ENCODE measurements around the gene AKAP11.

The AKAP11 gene

GRCh38 chr13:42275098-42275471, 3.1 kb downstream of the AKAP11 start:
- peak in 1 of 2 donors; percentile 14 for DNase-seq

DNA sequence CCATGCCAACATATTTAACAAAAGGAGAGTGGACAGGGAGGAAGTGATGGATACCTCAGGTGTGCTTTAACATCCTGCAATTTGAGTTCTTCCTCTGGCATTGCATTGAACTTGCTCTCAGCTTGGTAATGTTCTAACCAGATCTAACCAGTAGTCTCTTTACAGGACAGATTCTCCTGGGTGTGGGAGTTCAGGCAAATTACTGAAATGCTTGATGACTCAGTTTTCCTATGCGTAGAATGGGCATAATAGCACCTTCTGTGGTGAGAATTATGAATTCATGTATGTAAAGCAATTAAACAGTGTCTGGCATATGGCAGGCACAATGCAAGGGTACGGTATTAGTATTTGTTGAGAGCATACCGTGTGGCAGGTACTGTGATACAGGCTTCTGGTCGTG, 3.6 kb downstream of the AKAP11 start:
- DNase-seq = no peak

DNA sequence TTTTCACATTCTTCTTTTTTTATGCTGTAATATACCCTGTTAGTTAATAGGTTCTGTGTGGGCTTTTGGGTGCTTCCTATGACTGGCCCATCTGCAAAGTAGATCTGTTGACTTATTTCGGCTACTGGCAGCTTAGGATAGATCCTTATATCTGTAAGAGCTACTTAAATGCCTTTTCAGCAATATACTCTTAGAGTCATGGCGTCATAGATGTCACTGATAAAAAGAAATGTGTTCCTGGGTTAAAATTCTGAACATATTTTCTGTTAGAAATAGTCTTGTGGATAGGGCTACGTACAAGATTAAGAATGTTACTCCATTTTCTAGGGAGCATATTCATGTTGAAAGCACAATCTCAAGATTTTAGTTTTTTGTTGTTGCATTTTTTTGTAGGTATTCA, 4.7 kb downstream of the AKAP11 start:
- DNase-seq = no peak

DNA sequence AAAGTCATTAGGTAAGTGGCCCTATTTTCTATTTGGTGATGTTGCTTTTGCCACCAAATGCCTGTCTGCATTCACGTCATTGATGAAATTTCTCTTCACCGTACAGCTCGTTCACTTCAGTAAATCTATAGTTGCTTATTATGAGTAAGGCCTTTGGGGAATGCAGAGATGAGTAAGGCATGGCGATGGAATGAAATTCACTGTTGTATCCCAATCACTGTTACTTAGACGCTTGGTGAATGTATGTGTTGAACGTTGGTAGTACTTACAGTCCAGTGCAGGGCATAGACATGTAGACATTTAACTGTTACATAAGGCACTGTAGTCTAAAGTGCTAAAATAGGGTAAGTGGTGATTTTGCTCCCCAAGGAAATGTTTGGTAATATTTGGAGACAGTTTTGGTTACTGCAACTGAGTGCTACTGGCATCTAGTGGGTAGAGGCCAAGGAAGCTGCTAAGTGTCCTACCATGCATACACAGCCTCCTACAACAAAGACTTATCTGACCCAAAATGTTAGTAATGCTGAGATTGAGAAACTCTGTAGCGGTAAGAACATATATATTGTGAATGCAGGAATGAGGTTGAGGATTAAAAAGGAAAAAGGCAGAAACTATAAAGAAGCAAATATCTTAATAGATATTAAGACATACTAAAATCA, 5.8 kb downstream of the AKAP11 start:
- DNase-seq = no peak

- DNase-seq = peak; percentile 15 to 42
These were observed 7.1 kb downstream of the AKAP11 start for GRCh38 chr13:42279080-42279479.

- DNase-seq = no peak
These were observed 8.0 kb downstream of the AKAP11 start for GRCh38 chr13:42279986-42280385.

GRCh38 chr13:42280537-42280936, 8.6 kb downstream of the AKAP11 start:
- DNase-seq = no peak

DNA sequence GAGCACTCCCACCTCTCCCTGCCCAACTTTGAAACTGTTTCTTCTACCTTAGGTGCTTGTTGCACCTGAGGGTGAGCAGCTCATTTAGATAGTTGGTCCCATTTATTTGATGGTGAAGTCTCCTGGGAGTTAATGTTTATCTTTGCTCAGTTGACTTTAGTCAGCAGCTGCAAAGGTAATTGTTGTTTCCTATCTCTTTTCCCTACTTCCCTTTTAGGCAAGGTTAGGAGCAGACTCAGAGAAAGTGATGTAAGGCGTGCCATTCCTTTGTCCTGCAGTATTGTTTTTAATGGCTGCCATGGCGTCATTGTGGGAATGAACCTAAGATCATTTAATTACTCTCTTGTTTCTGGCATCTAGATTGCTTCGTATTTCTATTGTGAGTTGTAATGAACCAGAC, 11.6 kb downstream of the AKAP11 start:
- DNase-seq = no peak

GRCh38 chr13:42284068-42284467, 12.1 kb downstream of the AKAP11 start:
- no peak for DNase-seq

- DNase-seq = no peak
These were observed 26.4 kb downstream of the AKAP11 start for GRCh38 chr13:42298392-42298791.

DNA sequence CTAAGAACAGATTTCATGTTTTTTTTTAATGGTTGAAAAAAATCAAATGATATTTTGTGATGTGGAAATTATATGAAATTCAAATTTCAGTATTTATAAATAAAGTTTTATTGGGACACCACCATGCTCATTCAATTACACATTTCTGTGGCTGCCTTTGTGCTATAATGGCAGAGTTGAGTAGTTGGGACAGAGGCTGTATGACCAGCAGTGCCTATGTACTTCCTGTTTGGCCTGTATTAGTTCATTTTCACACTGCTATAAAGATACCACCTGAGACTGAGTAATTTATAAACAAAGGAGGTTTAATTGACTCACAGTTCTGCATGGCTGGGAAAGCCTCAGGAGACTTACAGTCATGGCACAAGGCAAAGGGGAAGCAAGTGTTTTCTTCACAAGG, 33.6 kb downstream of the AKAP11 start:
- no peak for DNase-seq

- no peak for DNase-seq
These were observed 35.5 kb downstream of the AKAP11 start for GRCh38 chr13:42307461-42307860.

DNA sequence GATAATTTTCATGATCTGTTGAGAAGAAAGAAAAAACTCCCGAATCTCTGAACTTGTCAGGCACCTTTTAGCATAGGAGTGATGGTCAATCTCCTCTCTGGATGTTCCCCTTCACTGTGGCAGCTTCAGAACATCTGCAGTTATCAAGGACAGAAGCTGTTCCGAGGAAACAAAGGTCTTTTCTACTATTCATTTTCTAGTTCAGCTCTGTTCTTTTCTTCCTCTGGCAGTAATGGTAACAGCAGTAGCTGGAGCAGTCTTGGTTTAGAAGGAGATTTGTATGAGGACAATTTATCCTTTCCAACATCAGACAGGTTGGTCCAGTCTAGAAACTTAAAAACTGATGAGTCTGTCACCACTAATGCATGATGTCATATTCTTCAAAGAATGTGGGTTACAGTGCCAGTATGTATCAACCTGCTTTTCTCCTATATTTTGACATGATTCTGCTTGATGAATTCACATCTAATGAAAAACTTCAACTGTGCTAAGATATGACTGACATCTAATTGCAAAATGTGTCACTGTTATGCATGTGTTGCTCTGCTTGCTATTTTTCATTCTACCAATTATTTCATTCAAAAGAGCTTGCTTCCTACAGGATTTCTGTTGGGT, 41.0 kb downstream of the AKAP11 start:
- no peak for DNase-seq

DNA sequence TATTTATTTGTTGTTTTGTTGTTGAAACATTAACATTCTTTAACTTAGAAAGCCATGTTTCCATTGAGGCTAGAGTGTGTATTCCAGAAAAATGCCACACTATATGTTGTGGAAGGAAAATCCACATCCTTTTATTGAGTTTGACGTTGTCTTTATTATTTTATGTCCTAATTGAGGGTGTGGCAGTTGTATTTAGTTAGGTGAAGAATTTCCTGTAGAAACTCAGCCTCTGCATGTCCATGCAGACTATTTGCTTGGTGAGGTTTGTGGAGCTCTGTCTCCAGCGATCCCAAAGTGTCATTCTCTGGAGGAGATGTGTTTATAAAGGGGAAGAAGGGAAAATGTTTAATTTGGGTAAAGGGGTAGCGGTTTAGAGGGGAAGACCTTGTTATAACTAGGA, 46.6 kb downstream of the AKAP11 start:
- no peak for DNase-seq

- DNase-seq = peak in 1 of 2 donors; percentile 19
These were observed 48.4 kb downstream of the AKAP11 start for GRCh38 chr13:42320375-42320787.

GRCh38 chr13:42322806-42323205, 50.9 kb downstream of the AKAP11 start:
- DNase-seq = no peak

DNA sequence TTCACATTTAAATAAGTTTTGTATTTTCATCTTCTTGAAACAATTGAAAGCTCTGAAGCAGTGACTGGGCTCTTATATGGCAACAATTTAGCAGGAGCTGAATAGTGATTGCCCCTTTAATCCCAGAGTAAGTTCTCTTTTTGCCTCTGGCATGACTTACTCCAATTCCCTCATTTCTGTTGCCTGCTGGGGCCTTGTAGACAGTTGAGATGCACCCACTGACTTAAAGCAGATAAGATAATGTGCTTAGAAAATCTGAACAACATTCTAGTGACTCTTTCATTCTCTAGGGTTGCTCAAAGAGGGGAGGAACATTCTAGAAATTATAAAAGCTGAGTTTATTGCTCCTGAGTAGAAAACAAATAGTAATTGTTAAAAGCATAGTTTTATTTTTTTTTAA, 52.8 kb downstream of the AKAP11 start:
- DNase-seq = no peak

- DNase-seq = no peak
These were observed 55.8 kb downstream of the AKAP11 start for GRCh38 chr13:42327725-42328124.

DNA sequence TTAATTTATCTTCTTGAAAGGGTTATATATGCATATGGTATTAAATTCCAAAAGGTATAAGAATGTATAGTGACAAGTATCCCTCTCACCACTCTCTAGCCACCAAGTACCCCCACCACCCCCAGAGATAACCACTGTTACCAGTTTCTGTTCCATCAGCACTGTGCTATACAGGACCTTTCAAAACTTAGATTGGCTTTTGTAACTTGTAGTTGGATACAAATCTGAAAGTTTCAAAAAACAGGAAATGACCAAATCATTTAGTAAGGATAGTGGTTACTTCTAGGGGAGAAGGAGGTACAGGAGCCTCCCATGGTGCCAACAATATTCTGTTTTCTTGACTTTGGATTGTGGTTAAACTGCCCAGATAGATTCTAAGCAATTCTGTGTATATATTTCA, 56.7 kb downstream of the AKAP11 start:
- peak in 1 of 2 donors; percentile 19 for DNase-seq

GRCh38 chr13:42329239-42329638, 57.3 kb downstream of the AKAP11 start:
- DNase-seq = no peak

GRCh38 chr13:42331009-42331408, 59.1 kb downstream of the AKAP11 start:
- DNase-seq = no peak

DNA sequence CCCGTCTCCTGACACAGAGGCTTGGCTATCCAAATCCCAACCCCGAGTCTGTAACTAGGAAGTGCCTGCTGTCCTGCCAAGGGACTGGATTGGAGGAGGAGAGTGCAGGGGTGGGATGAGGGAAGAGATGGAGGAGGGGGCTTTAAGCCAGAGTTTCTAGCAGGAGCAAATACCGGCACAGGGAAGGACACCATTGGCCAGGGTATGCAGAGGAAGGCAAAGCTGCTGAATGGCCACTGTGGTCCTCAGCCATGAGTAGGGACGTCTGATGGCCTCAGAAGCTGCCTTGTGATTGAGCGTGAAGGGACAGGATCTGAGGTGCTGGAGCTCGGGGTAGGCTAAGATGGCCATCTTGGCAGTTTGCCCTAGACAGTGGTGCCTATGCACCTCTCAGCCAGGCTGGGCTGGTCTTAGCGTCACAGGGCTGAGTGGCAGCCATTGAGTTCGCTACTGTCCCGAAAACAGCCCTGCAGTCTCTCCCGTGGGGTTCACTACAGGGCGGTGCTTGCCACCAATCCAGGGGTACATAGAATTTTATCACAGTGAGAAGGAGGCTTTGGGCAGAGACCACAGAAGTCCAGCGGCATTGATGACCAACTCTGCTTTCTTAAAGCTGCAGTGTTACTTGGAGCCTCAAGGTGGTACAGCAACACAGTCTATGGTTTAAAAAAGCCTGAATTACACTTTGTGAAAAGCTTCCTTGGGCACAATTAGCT, 61.8 kb downstream of the AKAP11 start:
- DNase-seq = peak in 1 of 2 donors; percentile 31

GRCh38 chr13:42334329-42334706, 62.4 kb downstream of the AKAP11 start:
- no peak for DNase-seq

Measured in CD4-positive, alpha-beta T cell treated with Interferon alpha-2 for 1 hour (primary cell).